K562 (cell line): ENCODE measurements around the gene MPRIP. TPM values are rescaled to one million over a fixed set of nuclear protein-coding genes. Genes with fewer than 3 reads are reported as not detected.

Source experiments
- ATAC-seq: fragments of 200-7000 bp; cut with Tn5 transposase; 3 replicates; pipeline ENCODE4 v1.9.1; 2020; ENCODE audit warnings: moderate library complexity
- BruUV-seq: library from RNA; stranded (reverse); fragments of 400-500 nt; replicated peaks from 2 replicates; lab custom pipeline; 2021; lab: Mats Ljungman, UMichigan
- CTCF ChIA-PET: fragments of 300-600 bp; formaldehyde crosslinking; extraction: SDS; loops from one replicate; lab custom pipeline; 2021; ENCODE audit warnings: low intra/inter-chr PET ratio; lab: Yijun Ruan, JAX
- POLR2A ChIA-PET: fragments of 300-600, 350-650 bp; sonication (Branson Sonifier 250); formaldehyde crosslinking; extraction: SDS; loops from one replicate; lab custom pipeline; 2021; ENCODE audit warnings: antibody characterized with exemption, inconsistent platforms; lab: Yijun Ruan, JAX
- DNase-seq, 4 experiments: peaks; one replicate each; pipeline versions ENCODE4 v3.0.0 to v3.0.0-alpha.2; 2011 to 2018; ENCODE audit warnings: low spot score in 3 of 4, mixed read lengths in 3 of 4; ENCODE audit errors: extremely low read depth in 1 of 4
- FAIRE-seq: peaks from 2 replicates; lab custom pipeline; 2011; peaks lifted over from hg19 to GRCh38; lab: Jason Lieb, UNC
- H2AFZ ChIP-seq: 2 replicates; pipeline ENCODE4 v1.6.0; 2011; ENCODE audit warnings: low read depth, low read length, control low read depth, inconsistent platforms
- H3K27ac ChIP-seq: fragments of 200-600 bp; 3 replicates; pipeline ENCODE4 v1.8.0; 2011; ENCODE audit warnings: low read depth, mild to moderate bottlenecking, control low read depth, inconsistent platforms, low read length, moderate library complexity, mixed read lengths; ENCODE audit errors: extremely low read depth
- H3K27me3 ChIP-seq, 2 experiments: fragments of 300-600 bp in 1 of 2; 2 replicates in 1 of 2; 3 replicates in 1 of 2; pipeline versions ENCODE4 v1.6.0 to v1.8.0; 2011; ENCODE audit warnings: inconsistent platforms in 2 of 2, low read length in 2 of 2, mild to moderate bottlenecking in 1 of 2, mixed read lengths in 1 of 2, moderate library complexity in 1 of 2; ENCODE audit not compliant: control insufficient read depth in 2 of 2, insufficient read depth in 2 of 2
- H3K36me3 ChIP-seq: fragments of 300-600 bp; 3 replicates; pipeline ENCODE4 v1.8.0; 2011; ENCODE audit warnings: mild to moderate bottlenecking, low read length, inconsistent platforms; ENCODE audit not compliant: control insufficient read depth, insufficient read depth
- H3K4me1 ChIP-seq, 2 experiments: fragments of 200-600 bp in 1 of 2; replicated peaks in 1 of 2; 2 replicates in 1 of 2; 3 replicates in 1 of 2; pipeline versions ENCODE4 v1.5.1 to v1.8.0; 2011; ENCODE audit warnings: inconsistent platforms in 2 of 2, low read length in 2 of 2, mild to moderate bottlenecking in 1 of 2, mixed read lengths in 1 of 2, moderate library complexity in 1 of 2; ENCODE audit not compliant: control insufficient read depth in 2 of 2, insufficient read depth in 2 of 2
- H3K4me2 ChIP-seq: 2 replicates; pipeline ENCODE4 v1.6.1; 2011; ENCODE audit warnings: low read length, control low read depth, inconsistent platforms, mixed read lengths; ENCODE audit not compliant: insufficient read depth
- H3K4me3 ChIP-seq: fragments of 200-600 bp; sonication (generic), shearing (Covaris generic); 2 replicates; pipeline ENCODE4 v1.5.1; 2016; ENCODE audit warnings: control low read depth, inconsistent platforms
- H3K79me2 ChIP-seq: fragments of 200-600 bp; 3 replicates; pipeline ENCODE4 v1.8.0; 2011; ENCODE audit warnings: low read length, inconsistent platforms; ENCODE audit not compliant: control insufficient read depth, insufficient read depth
- H3K9ac ChIP-seq, 2 experiments: 2 replicates each; pipeline versions ENCODE4 v1.6.0 to v1.6.1; 2011; ENCODE audit warnings: low read depth in 2 of 2, low read length in 2 of 2, control low read depth in 1 of 2, inconsistent platforms in 1 of 2, mild to moderate bottlenecking in 1 of 2, mixed read lengths in 1 of 2; ENCODE audit not compliant: insufficient read depth in 1 of 2
- H3K9me1 ChIP-seq: one replicate; pipeline ENCODE4 v1.6.0; 2011; ENCODE audit warnings: inconsistent platforms, mild to moderate bottlenecking, low read length, moderate library complexity; ENCODE audit not compliant: control insufficient read depth, insufficient read depth
- H3K9me3 ChIP-seq: replicated peaks from 2 replicates; pipeline ENCODE4 v1.5.1; 2011; ENCODE audit warnings: low read depth, low read length, inconsistent platforms; ENCODE audit not compliant: control insufficient read depth, insufficient read depth
- H4K20me1 ChIP-seq: replicated peaks from 2 replicates; pipeline ENCODE4 v1.6.1; 2011; ENCODE audit warnings: low read length, inconsistent platforms, mixed read lengths; ENCODE audit not compliant: control insufficient read depth, insufficient read depth
- BHLHE40 ChIP-seq: IDR thresholded peaks from 2 replicates; pipeline ENCODE4 v1.6.1; 2011; ENCODE audit warnings: low read length, improper control_type of control experiment
- CHD1 ChIP-seq: fragments of 200-600 bp; sonication (generic); IDR thresholded peaks from one replicate; pipeline ENCODE4 v1.6.1; 2012; ENCODE audit warnings: mild to moderate bottlenecking, moderate library complexity, low read length, inconsistent platforms
- KLF10 ChIP-seq: fragments of 250-450 bp; sonication (Bioruptor Pico); IDR thresholded peaks from 2 replicates; pipeline ENCODE4 v1.6.1; 2021; ENCODE audit warnings: matching md5 sums
- MXD1 ChIP-seq: fragments of 250-450 bp; sonication (Bioruptor Pico); IDR thresholded peaks from 2 replicates; pipeline ENCODE4 v1.8.0; 2021; ENCODE audit warnings: borderline replicate concordance, mild to moderate bottlenecking, moderate library complexity; ENCODE audit not compliant: poor library complexity, severe bottlenecking
- RBFOX2 ChIP-seq: fragments of 200-400 bp; formaldehyde crosslinking; IDR thresholded peaks from 2 replicates; pipeline ENCODE4 v1.6.1; 2017; ENCODE audit warnings: low read depth, mild to moderate bottlenecking, low read length, moderate library complexity
- ZNF445 ChIP-seq: fragments of 250-450 bp; sonication (Bioruptor Pico); IDR thresholded peaks from 2 replicates; pipeline ENCODE4 v1.4.0; 2020; ENCODE audit warnings: low read depth, mild to moderate bottlenecking, moderate library complexity
- ZNF507 ChIP-seq: conservative IDR thresholded peaks from 2 replicates; pipeline ENCODE4 v1.6.1; 2017; ENCODE audit warnings: missing genetic modification characterization, missing compliant biosample characterization
- WGBS: fragments of 100-300 bp; shearing (Covaris generic); methylation state at CpG from one replicate; pipeline ENCODE4 v1.1.6; 2016; ENCODE audit warnings: low coverage, mixed read lengths; ENCODE audit not compliant: insufficient coverage; ENCODE audit errors: missing lambda C conversion rate; 5-methylcytosine and 5-hydroxymethylcytosine counted together
- in situ Hi-C: fragments of 300-500 bp; cut with MboI; formaldehyde crosslinking; loops from 4 replicates; pipeline ENCODE4 v1.15.0; 2018; ENCODE audit warnings: inconsistent platforms, mixed read lengths
- intact Hi-C: fragments of 100-400 bp; cut with micrococcal nuclease; formaldehyde crosslinking; loops from 2 replicates; pipeline ENCODE4 v1.14.2; 2022
- polyA plus RNA-seq, 8 experiments: library from polyadenylated mRNA; depleted of rRNA in 4 of 8; stranded (reverse) in 5 of 8; unstranded in 3 of 8; fragments of >200 nt; fragmentation: Nextera tagmentation in 2 of 8; fragmentation: Illumina TruSeq in 1 of 8; extraction: Ambion mirVana in 2 of 8; extraction: Trizol in 1 of 8; gene quantifications; 2 replicates each; pipeline versions ENCODE4 v1.2.1 to v1.2.3, GENCODE V29; 2011 to 2014; ENCODE audit warnings: inconsistent platforms in 1 of 8, missing spikeins in 1 of 8
- total RNA-seq, 7 experiments: library from RNA; depleted of rRNA in 6 of 7; stranded (reverse); fragments of >200 nt in 6 of 7; fragmentation: Illumina TruSeq in 2 of 7; extraction: Trizol in 2 of 7; gene quantifications; 2 replicates each; pipeline versions ENCODE4 v1.2.1 to v1.2.3, GENCODE V29; 2011 to 2021; ENCODE audit warnings: low replicate concordance in 1 of 7
- TF ChIP-seq, protein P1 (sequence below): sonication (generic); formaldehyde crosslinking; IDR thresholded peaks from 2 replicates; pipeline ENCODE4 v1.8.0; 2023; ENCODE audit warnings: mild to moderate bottlenecking, missing genetic modification reagents

The MPRIP gene
- total and polyA plus RNA-seq, 9 of the 15 experiments (the other 6 are each of a cell fraction or from before 2014, with no cell fraction given), result 10.0 to 72.6 (median 30.1) TPM

DNA sequence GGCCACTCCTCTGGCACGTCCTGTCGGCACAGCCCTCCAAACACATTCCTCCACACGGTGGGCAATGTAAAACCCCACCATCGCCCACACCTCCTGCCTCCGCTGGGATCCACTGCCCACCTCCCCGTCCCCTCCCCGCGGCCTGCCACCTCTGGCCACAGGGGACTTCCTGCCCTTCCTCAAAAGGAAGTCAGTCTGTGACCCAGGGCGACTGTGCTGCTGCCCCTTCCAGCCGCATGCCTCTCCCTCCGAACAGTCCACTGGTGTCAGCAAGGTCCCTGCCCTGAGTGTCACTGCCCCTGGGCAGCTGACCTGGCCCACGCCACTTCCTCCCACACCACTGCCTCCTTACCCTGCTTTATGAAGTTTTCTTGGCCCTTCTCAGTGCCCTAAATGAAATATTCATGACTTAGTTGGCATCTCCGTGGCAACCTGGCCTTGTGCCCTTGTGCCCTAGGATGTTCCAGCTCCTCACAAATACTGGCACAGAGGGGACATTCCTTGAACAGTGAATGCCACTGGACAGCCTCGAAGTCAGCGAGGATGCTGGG, 161.9 kb downstream of the MPRIP start:
- Histone ChIP-seq H3K9me3 (no peaks in the 10 kb centered on the region), H3K79me2 (peaks cover 47% of the 10 kb centered on the region), H3K36me3 (peaks cover 48% of the 10 kb centered on the region; the same call in 2 of the 3 replicates), H4K20me1 (no peaks in the 10 kb centered on the region), H3K27me3 (no peaks in the 10 kb centered on the region), H3K9ac (peak overlapping the region; percentile 88 to 97), H2AFZ (no peak overlapping the region), H3K4me2 (peak overlapping the region; percentile 84), H3K4me1 (peaks cover 10 to 39% of the 10 kb centered on the region in 2 experiments; a peak in 4 of 5 replicates), H3K9me1 (no peaks in the 10 kb centered on the region), H3K4me3 (peak overlapping the region; percentile 66), H3K27ac (peak overlapping the region; percentile 92)
- WGBS, result 31% methylated on average over 12 of the region's 15 CpGs
- no TSS peak for BruUV-seq
- in situ Hi-C loops (no loop called here), intact Hi-C loops (no loop called here)
- DNase-seq (no peak), FAIRE-seq (no peak), ATAC-seq (no peak)
- TF ChIP-seq RBFOX2 (0 out of 2 replicates have a peak, but pooled peaks have one; percentile 12), KLF10 (CRISPR knock-in tag) (no peak)
- POLR2A ChIA-PET, result interaction anchor here (0.8 kb wide), 1 partner anchor 16 kb away, joined by 3 read pairs; no protein-coding TSS in a partner anchor
- CTCF ChIA-PET, result no interaction called here

GRCh38 chr17:17204635-17205231, 162.5 kb downstream of the MPRIP start:
- Histone ChIP-seq H3K36me3 (peaks cover 48% of the 10 kb centered on the region; the same call in 2 of the 3 replicates), H3K4me2 (peak overlapping the region; percentile 84), H3K9me3 (no peaks in the 10 kb centered on the region), H3K4me3 (peak overlapping the region; percentile 66), H4K20me1 (no peaks in the 10 kb centered on the region), H3K79me2 (peaks cover 47% of the 10 kb centered on the region), H3K9me1 (no peaks in the 10 kb centered on the region), H3K27ac (peak overlapping the region; percentile 92), H3K27me3 (no peaks in the 10 kb centered on the region), H2AFZ (no peak overlapping the region), H3K4me1 (peaks cover 10 to 39% of the 10 kb centered on the region in 2 experiments; a peak in 4 of 5 replicates), H3K9ac (peak overlapping the region; percentile 88 to 97)
- in situ Hi-C loops, result no loop called here
- no TSS peak for BruUV-seq
- ChIA-PET CTCF (interaction anchor here (0.6 kb wide), 1 partner anchor 437 kb away, joined by 5 read pairs; no protein-coding TSS in a partner anchor), POLR2A (interaction anchor here (0.8 kb wide), 1 partner anchor 17 kb away, joined by 3 read pairs; no protein-coding TSS in a partner anchor)
- DNase-seq (peak in 1 of 4 experiments; percentile 15), FAIRE-seq (no peak), ATAC-seq (peak; percentile 15)
- intact Hi-C loops, result no loop called here
- WGBS, result 3% methylated on average over 14 of the region's 14 CpGs
- TF ChIP-seq CHD1 (peak; percentile 43), MXD1 (CRISPR knock-in tag) (no peak), ZNF445 (CRISPR knock-in tag) (no peak), ZNF507 (no peak), BHLHE40 (peak; percentile 84)
- TF ChIP-seq, protein P1, sequence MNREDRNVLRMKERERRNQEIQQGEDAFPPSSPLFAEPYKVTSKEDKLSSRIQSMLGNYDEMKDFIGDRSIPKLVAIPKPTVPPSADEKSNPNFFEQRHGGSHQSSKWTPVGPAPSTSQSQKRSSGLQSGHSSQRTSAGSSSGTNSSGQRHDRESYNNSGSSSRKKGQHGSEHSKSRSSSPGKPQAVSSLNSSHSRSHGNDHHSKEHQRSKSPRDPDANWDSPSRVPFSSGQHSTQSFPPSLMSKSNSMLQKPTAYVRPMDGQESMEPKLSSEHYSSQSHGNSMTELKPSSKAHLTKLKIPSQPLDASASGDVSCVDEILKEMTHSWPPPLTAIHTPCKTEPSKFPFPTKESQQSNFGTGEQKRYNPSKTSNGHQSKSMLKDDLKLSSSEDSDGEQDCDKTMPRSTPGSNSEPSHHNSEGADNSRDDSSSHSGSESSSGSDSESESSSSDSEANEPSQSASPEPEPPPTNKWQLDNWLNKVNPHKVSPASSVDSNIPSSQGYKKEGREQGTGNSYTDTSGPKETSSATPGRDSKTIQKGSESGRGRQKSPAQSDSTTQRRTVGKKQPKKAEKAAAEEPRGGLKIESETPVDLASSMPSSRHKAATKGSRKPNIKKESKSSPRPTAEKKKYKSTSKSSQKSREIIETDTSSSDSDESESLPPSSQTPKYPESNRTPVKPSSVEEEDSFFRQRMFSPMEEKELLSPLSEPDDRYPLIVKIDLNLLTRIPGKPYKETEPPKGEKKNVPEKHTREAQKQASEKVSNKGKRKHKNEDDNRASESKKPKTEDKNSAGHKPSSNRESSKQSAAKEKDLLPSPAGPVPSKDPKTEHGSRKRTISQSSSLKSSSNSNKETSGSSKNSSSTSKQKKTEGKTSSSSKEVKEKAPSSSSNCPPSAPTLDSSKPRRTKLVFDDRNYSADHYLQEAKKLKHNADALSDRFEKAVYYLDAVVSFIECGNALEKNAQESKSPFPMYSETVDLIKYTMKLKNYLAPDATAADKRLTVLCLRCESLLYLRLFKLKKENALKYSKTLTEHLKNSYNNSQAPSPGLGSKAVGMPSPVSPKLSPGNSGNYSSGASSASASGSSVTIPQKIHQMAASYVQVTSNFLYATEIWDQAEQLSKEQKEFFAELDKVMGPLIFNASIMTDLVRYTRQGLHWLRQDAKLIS, result no peak
